Colonic mucosa (tissue), 4 donors: ENCODE measurements around the gene APLN. TPM values are rescaled to one million over a fixed set of nuclear protein-coding genes. Genes with fewer than 3 reads are reported as not detected.

ENCODE experiments used
- DNase-seq: peaks from one replicate; pipeline ENCODE4 v3.0.0-alpha.2; 2020
- H3K27ac ChIP-seq: fragments of 200-600 bp; one replicate; pipeline ENCODE4 v1.8.0; 2021
- H3K27me3 ChIP-seq: fragments of 200-600 bp; one replicate; pipeline ENCODE4 v1.8.0; 2021
- H3K36me3 ChIP-seq: fragments of 200-600 bp; one replicate; pipeline ENCODE4 v1.8.0; 2021
- H3K4me1 ChIP-seq: fragments of 200-600 bp; one replicate; pipeline ENCODE4 v1.8.0; 2021; ENCODE audit warnings: mild to moderate bottlenecking
- H3K4me3 ChIP-seq: fragments of 200-600 bp; one replicate; pipeline ENCODE4 v1.8.0; 2021
- H3K9ac ChIP-seq, 2 donors: one replicate each; pipeline ENCODE4 v1.7.0; 2013; ENCODE audit warnings: control low read depth in 2 of 2, low read depth in 2 of 2, low read length in 2 of 2
- H3K9me3 ChIP-seq: fragments of 200-600 bp; one replicate; pipeline ENCODE4 v1.8.0; 2021
- CTCF ChIP-seq: fragments of 200-600 bp; IDR thresholded peaks from one replicate; pipeline ENCODE4 v1.8.0; 2022; ENCODE audit warnings: antibody characterized with exemption, mild to moderate bottlenecking
- intact Hi-C: fragments of 100-400 bp; cut with DNase I; formaldehyde crosslinking; loops from one replicate; pipeline ENCODE4 v1.14.1; 2022
- total RNA-seq, 2 donors: library from RNA; stranded (reverse); fragmentation: NEBNext Ultra II Directional in 1 of 2; extraction: Animal tissue kit (Norgen Biotek cat#: 25700) in 1 of 2; gene quantifications; one replicate each; pipeline ENCODE4 v1.2.1, GENCODE V29; 2021
- donor health status: healthy.
- donor health status: DM: no; HTN: no; CAD: no.
- donor health status: DM: no; HTN: no; CAD: no.

The APLN gene
- total RNA-seq, 2 donors from 2014 or later, result 0.15 to 2.7 TPM

- no peak for TF ChIP-seq CTCF
- intact Hi-C loops, result no loop called here
- Histone ChIP-seq H3K4me3 (no peak overlapping the region), H3K27ac (no peak overlapping the region), H3K27me3 (no peaks in the 10 kb centered on the region), H3K36me3 (no peaks in the 10 kb centered on the region), H3K9ac (no peak overlapping the region), H3K4me1 (no peaks in the 10 kb centered on the region), H3K9me3 (no peaks in the 10 kb centered on the region)
- DNase-seq, result no peak
Observed at GRCh38 chrX:129693354-129693753, 38.6 kb upstream of the APLN start.

- Histone ChIP-seq H3K27me3 (no peaks in the 10 kb centered on the region), H3K9ac (no peak overlapping the region), H3K4me1 (no peaks in the 10 kb centered on the region), H3K27ac (no peak overlapping the region), H3K4me3 (no peak overlapping the region), H3K36me3 (no peaks in the 10 kb centered on the region), H3K9me3 (no peaks in the 10 kb centered on the region)
- no peak for TF ChIP-seq CTCF
- intact Hi-C loops, result no loop called here
- DNase-seq, result no peak
Observed at GRCh38 chrX:129690435-129690834, 35.7 kb upstream of the APLN start.

GRCh38 chrX:129689796-129690195, 35.0 kb upstream of the APLN start:
- H3K4me1 ChIP-seq, result no peaks in the 10 kb centered on the region
- no peaks in the 10 kb centered on the region for H3K27me3 ChIP-seq
- H3K9me3 ChIP-seq, result no peaks in the 10 kb centered on the region
- no peak for DNase-seq
- intact Hi-C loops, result no loop called here
- H3K36me3 ChIP-seq, result no peaks in the 10 kb centered on the region
- no peak overlapping the region for H3K27ac ChIP-seq
- no peak overlapping the region for H3K9ac ChIP-seq
- TF ChIP-seq CTCF, result no peak
- no peak overlapping the region for H3K4me3 ChIP-seq

DNA sequence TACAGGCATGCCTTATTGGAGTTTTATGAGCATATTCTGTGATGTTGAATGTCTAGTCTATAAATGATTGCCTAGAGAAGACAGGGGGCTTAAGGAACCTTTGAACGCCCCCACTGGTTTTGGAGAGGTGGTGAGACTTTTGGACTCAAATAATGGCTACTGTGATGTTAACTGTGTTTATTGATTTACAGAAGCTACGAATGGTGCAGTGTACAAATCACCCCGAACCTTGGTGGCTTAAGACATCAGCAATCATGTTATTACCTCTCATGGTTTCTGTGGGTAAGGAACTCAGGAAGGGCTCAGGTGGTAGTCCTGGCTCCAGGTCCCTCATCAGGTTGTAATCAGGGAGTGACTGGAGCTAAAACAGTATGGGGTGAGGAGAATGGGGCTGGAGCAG, 33.3 kb upstream of the APLN start:
- H3K9ac ChIP-seq, result no peak overlapping the region
- no peak for TF ChIP-seq CTCF
- intact Hi-C loops, result no loop called here
- H3K9me3 ChIP-seq, result no peaks in the 10 kb centered on the region
- H3K36me3 ChIP-seq, result no peaks in the 10 kb centered on the region
- H3K4me3 ChIP-seq, result no peak overlapping the region
- no peak for DNase-seq
- H3K27me3 ChIP-seq, result no peaks in the 10 kb centered on the region
- no peaks in the 10 kb centered on the region for H3K4me1 ChIP-seq
- H3K27ac ChIP-seq, result no peak overlapping the region

DNA sequence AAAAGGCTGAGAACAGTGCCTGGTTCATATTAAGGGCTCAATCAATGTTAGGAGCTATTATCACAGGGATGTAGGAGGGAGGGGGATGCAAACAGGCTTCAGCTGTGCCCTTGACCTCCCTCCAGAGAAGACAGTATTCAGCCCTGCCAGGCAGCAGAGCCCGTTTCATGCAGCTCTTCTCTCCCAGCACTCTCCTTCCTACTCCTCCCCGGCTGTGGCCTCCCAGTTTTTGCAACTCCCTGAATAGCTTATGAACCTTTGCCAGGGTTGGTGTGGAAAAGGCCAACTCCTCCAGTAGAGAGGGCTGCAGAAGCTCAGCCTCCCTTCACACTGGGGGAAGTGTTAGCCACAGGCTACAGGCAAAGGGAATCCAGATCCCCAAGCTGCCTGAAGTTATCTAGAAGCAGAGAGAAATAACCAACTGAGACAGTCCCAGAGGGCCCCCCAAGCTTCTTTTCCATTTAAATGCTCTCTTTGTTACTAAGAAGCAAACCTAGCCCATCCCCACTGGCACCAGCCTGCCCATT, 31.7 kb upstream of the APLN start:
- TF ChIP-seq CTCF, result no peak
- intact Hi-C loops, result no loop called here
- Histone ChIP-seq H3K27me3 (no peaks in the 10 kb centered on the region), H3K9me3 (no peaks in the 10 kb centered on the region), H3K9ac (no peak overlapping the region), H3K4me1 (no peaks in the 10 kb centered on the region), H3K36me3 (no peaks in the 10 kb centered on the region), H3K4me3 (no peak overlapping the region), H3K27ac (no peak overlapping the region)
- DNase-seq, result no peak
